GM23248 (cell line): Measurements from ENCODE around the gene PPP1R13B. TPM values are rescaled to one million over a fixed set of nuclear protein-coding genes. Genes with fewer than 3 reads are reported as not detected.

ENCODE experiments used
- DNase-seq: peaks from one replicate; pipeline ENCODE4 v3.0.0-alpha.2; 2015
- H2AFZ ChIP-seq: fragments of 200-600 bp; sonication (generic); 2 replicates; pipeline ENCODE4 v1.6.1; 2016; ENCODE audit warnings: antibody characterized with exemption
- H3F3A ChIP-seq: fragments of 200-600 bp; sonication (generic); 2 replicates; pipeline ENCODE4 v1.6.1; 2016; ENCODE audit warnings: mild to moderate bottlenecking, antibody characterized with exemption, mixed run types; ENCODE audit not compliant: insufficient read depth
- H3K27ac ChIP-seq: fragments of 200-600 bp; sonication (generic); 2 replicates; pipeline ENCODE4 v1.5.1; 2016; ENCODE audit warnings: mild to moderate bottlenecking
- H3K27me3 ChIP-seq: fragments of 200-600 bp; sonication (generic); replicated peaks from 2 replicates; pipeline ENCODE4 v1.6.1; 2016; ENCODE audit warnings: mild to moderate bottlenecking; ENCODE audit not compliant: insufficient read depth
- H3K36me3 ChIP-seq: fragments of 200-600 bp; sonication (generic); 2 replicates; pipeline ENCODE4 v1.6.1; 2016; ENCODE audit warnings: low read depth, mild to moderate bottlenecking
- H3K4me1 ChIP-seq: fragments of 200-600 bp; sonication (generic); 2 replicates; pipeline ENCODE4 v1.6.1; 2016; ENCODE audit warnings: mild to moderate bottlenecking; ENCODE audit not compliant: insufficient read depth
- H3K4me2 ChIP-seq: fragments of 200-600 bp; sonication (generic); one replicate; pipeline ENCODE4 v1.6.1; 2016; ENCODE audit warnings: mild to moderate bottlenecking; ENCODE audit not compliant: unreplicated experiment
- H3K4me3 ChIP-seq: fragments of 200-600 bp; sonication (generic); 2 replicates; pipeline ENCODE4 v1.5.1; 2016; ENCODE audit warnings: mild to moderate bottlenecking
- H3K79me2 ChIP-seq: fragments of 200-600 bp; sonication (generic); 2 replicates; pipeline ENCODE4 v1.6.1; 2016; ENCODE audit warnings: mild to moderate bottlenecking; ENCODE audit not compliant: insufficient read depth
- H3K9ac ChIP-seq: fragments of 200-600 bp; sonication (generic); 2 replicates; pipeline ENCODE4 v1.6.1; 2016; ENCODE audit warnings: mild to moderate bottlenecking
- H3K9me2 ChIP-seq: fragments of 200-600 bp; sonication (generic); 2 replicates; pipeline ENCODE4 v1.6.1; 2016; ENCODE audit warnings: mixed run types, mild to moderate bottlenecking, moderate library complexity; ENCODE audit not compliant: insufficient read depth
- H3K9me3 ChIP-seq: fragments of 200-600 bp; sonication (generic); one replicate; pipeline ENCODE4 v1.6.1; 2017; ENCODE audit warnings: low read depth
- H4K20me1 ChIP-seq: fragments of 200-600 bp; sonication (generic); 2 replicates; pipeline ENCODE4 v1.6.0; 2016; ENCODE audit not compliant: insufficient read depth
- EZH2 ChIP-seq: fragments of 200-600 bp; sonication (generic); IDR thresholded peaks from 2 replicates; pipeline ENCODE4 v1.6.1; 2018; ENCODE audit warnings: antibody characterized with exemption, mild to moderate bottlenecking; ENCODE audit not compliant: insufficient read depth, poor library complexity, severe bottlenecking
- EZH2phosphoT487 ChIP-seq: fragments of 200-600 bp; sonication (generic); IDR thresholded peaks from 2 replicates; pipeline ENCODE4 v1.6.1; 2018; ENCODE audit warnings: antibody characterized with exemption, moderate library complexity, mild to moderate bottlenecking, low read depth; ENCODE audit not compliant: insufficient read depth
- WGBS, 2 experiments: methylation state at CpG; one replicate each; pipeline ENCODE4 v1.1.6; 2015 to 2017; ENCODE audit warnings: low lambda C conversion rate in 2 of 2, low coverage in 1 of 2; ENCODE audit errors: missing lambda C conversion rate in 2 of 2; 5-methylcytosine and 5-hydroxymethylcytosine counted together
- in situ Hi-C: fragments of 300-500 bp; cut with MboI; formaldehyde crosslinking; loops from 2 replicates; pipeline ENCODE4 v1.15.0; 2020
- polyA plus RNA-seq: library from polyadenylated mRNA; unstranded; fragments of >200 nt; fragmentation: Nextera tagmentation; extraction: Ambion mirVana; gene quantifications from 2 replicates; pipeline ENCODE4 v1.2.1, GENCODE V29; 2016
- total RNA-seq: library from RNA; depleted of rRNA; stranded (reverse); fragments of >200 nt; shearing (Covaris generic); gene quantifications from 2 replicates; pipeline ENCODE4 v1.2.3, GENCODE V29; 2014

The PPP1R13B gene
- total and polyA plus RNA-seq, 2 experiments from 2014 or later = 2.0 to 4.6 TPM

- Histone ChIP-seq H3K9ac (no peak overlapping the region), H3K9me3 (no peaks in the 10 kb centered on the region), H3K4me3 (no peak overlapping the region), H3K27me3 (no peaks in the 10 kb centered on the region), H3K27ac (no peak overlapping the region), H3K36me3 (no peaks in the 10 kb centered on the region), H3K4me2 (no peak overlapping the region), H2AFZ (no peak overlapping the region), H3K4me1 (0 out of 2 replicates have a peak, but pooled peaks cover 7% of the 10 kb centered on the region), H3K79me2 (no peaks in the 10 kb centered on the region; the same call in 1 of the 2 replicates), H4K20me1 (no peaks in the 10 kb centered on the region), H3F3A (peaks cover 7% of the 10 kb centered on the region), H3K9me2 (no peaks in the 10 kb centered on the region)
- 40 to 44% methylated on average over 6 of the region's 6 CpGs for WGBS, 2 experiments
- TF ChIP-seq EZH2phosphoT487 (no peak), EZH2 (no peak)
- in situ Hi-C loops = loop anchor here (10.0 kb wide), 1 partner anchor 176 kb away; no protein-coding TSS in a partner anchor
- peak; percentile 90 for DNase-seq
Measured at GRCh38 chr14:103808403-103809001, 38.9 kb downstream of the PPP1R13B start.

DNA sequence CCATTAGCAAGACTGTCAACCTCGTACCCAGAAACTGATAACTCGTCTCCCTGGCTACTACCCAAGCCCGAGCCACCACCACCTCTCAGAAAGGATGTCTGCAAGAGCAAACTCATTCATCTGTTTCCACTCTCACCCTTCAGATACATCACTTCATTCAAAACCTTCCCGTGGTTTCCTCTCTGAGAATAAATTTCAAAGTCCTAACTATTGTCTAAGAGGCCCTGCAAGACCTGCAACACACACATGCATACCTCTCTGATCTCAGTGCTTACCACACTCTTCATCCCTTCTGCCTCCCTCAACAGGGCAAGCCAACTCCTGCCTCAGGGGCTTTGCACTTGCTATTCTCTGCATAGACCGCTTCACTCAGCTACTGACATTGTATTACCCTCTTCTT is 40.6 kb downstream of the PPP1R13B start:
- Histone ChIP-seq H3K36me3 (no peaks in the 10 kb centered on the region), H3K4me3 (no peak overlapping the region), H3K9me3 (no peaks in the 10 kb centered on the region), H3K9ac (no peak overlapping the region), H3K4me1 (peaks cover 9% of the 10 kb centered on the region), H3K4me2 (no peak overlapping the region), H3F3A (peaks cover 11% of the 10 kb centered on the region), H4K20me1 (no peaks in the 10 kb centered on the region), H3K27ac (no peak overlapping the region), H3K79me2 (peaks cover 9% of the 10 kb centered on the region; the same call in 1 of the 2 replicates), H3K9me2 (no peaks in the 10 kb centered on the region), H3K27me3 (no peaks in the 10 kb centered on the region), H2AFZ (no peak overlapping the region)
- in situ Hi-C loops = loop anchor here (10.0 kb wide), 1 partner anchor 178 kb away; no protein-coding TSS in a partner anchor
- 68 to 72% methylated on average over 5 of the region's 5 CpGs for WGBS, 2 experiments
- no peak for TF ChIP-seq EZH2
- TF ChIP-seq EZH2phosphoT487 = no peak
- no peak for DNase-seq

DNA sequence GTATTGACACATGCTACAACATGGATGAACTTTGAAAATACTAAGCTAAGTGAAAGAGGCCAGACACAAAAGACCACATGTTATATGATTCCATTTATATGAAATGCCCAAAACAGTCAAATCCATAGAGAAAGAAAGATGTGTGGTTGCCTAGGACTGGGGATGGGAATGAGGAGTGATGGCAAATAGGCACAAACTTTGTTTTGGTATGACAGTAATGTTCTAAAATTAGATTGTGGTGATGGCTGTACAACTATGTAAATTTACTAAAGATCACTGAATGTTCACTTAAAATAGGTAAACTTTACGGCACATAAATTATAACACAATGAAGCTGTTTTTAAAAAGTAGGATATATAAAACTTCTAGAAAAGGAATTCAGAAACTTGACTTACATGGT is 41.7 kb downstream of the PPP1R13B start:
- Histone ChIP-seq H3K9ac (no peak overlapping the region), H3K4me3 (no peak overlapping the region), H3K4me1 (peaks cover 18% of the 10 kb centered on the region), H3K79me2 (peaks cover 9% of the 10 kb centered on the region; the same call in 1 of the 2 replicates), H3K9me2 (no peaks in the 10 kb centered on the region), H2AFZ (no peak overlapping the region), H3K4me2 (no peak overlapping the region), H3F3A (peaks cover 15% of the 10 kb centered on the region), H3K36me3 (no peaks in the 10 kb centered on the region), H3K27me3 (no peaks in the 10 kb centered on the region), H3K27ac (no peak overlapping the region), H3K9me3 (no peaks in the 10 kb centered on the region), H4K20me1 (no peaks in the 10 kb centered on the region)
- TF ChIP-seq EZH2phosphoT487 = no peak
- no peak for TF ChIP-seq EZH2
- WGBS, 2 experiments = 93 to 97% methylated on average over 1 of the region's 1 CpG
- in situ Hi-C loops = loop anchor here (10.0 kb wide), 1 partner anchor 179 kb away; no protein-coding TSS in a partner anchor
- no peak for DNase-seq

- Histone ChIP-seq H3F3A (peaks cover 15% of the 10 kb centered on the region), H3K27me3 (no peaks in the 10 kb centered on the region), H3K4me3 (no peak overlapping the region), H3K4me2 (no peak overlapping the region), H3K4me1 (peaks cover 18% of the 10 kb centered on the region), H3K9ac (no peak overlapping the region), H3K27ac (no peak overlapping the region), H3K36me3 (no peaks in the 10 kb centered on the region), H2AFZ (no peak overlapping the region), H4K20me1 (no peaks in the 10 kb centered on the region), H3K9me3 (no peaks in the 10 kb centered on the region), H3K9me2 (no peaks in the 10 kb centered on the region), H3K79me2 (peaks cover 9% of the 10 kb centered on the region; the same call in 1 of the 2 replicates)
- TF ChIP-seq EZH2phosphoT487 = no peak
- no peak for TF ChIP-seq EZH2
- DNase-seq = peak; percentile 72
- in situ Hi-C loops = loop anchor here (10.0 kb wide), 1 partner anchor 181 kb away; no protein-coding TSS in a partner anchor
Measured at GRCh38 chr14:103803661-103804060, 43.7 kb downstream of the PPP1R13B start.
